AG09309 (cell line): ENCODE measurements around the gene AFF3.

ENCODE experiments used
- DNase-seq: peaks from one replicate; pipeline ENCODE4 v3.0.0-alpha.2; 2010; ENCODE audit warnings: low read depth
- H3K4me3 ChIP-seq: 2 replicates; pipeline ENCODE4 v1.5.1; 2011; ENCODE audit warnings: mild to moderate bottlenecking, low read depth, low read length, moderate library complexity; ENCODE audit not compliant: control insufficient read depth
- CTCF ChIP-seq: IDR thresholded peaks from 2 replicates; pipeline ENCODE4 v1.5.1; 2011; ENCODE audit warnings: mild to moderate bottlenecking, low read depth, low read length, inconsistent platforms; ENCODE audit not compliant: insufficient read depth, control insufficient read depth; ENCODE audit errors: missing control alignments

The AFF3 gene

GRCh38 chr2:99725820-99726219 is 416.6 kb downstream of the AFF3 start:
- TF ChIP-seq CTCF: peak; percentile 49
- no peak for DNase-seq
- no peak overlapping the region for H3K4me3 ChIP-seq

- DNase-seq: no peak
- H3K4me3 ChIP-seq: no peak overlapping the region
- TF ChIP-seq CTCF: no peak
Measured at GRCh38 chr2:99722476-99722875, 419.9 kb downstream of the AFF3 start.

GRCh38 chr2:99719102-99719501 is 423.3 kb downstream of the AFF3 start:
- H3K4me3 ChIP-seq: no peak overlapping the region
- TF ChIP-seq CTCF: no peak
- DNase-seq: no peak

- no peak for DNase-seq
- no peak overlapping the region for H3K4me3 ChIP-seq
- TF ChIP-seq CTCF: no peak
Measured at GRCh38 chr2:99715956-99716355, 426.4 kb downstream of the AFF3 start.

GRCh38 chr2:99714349-99714748 is 428.0 kb downstream of the AFF3 start:
- no peak overlapping the region for H3K4me3 ChIP-seq
- DNase-seq: no peak
- no peak for TF ChIP-seq CTCF

- TF ChIP-seq CTCF: no peak
- no peak for DNase-seq
- no peak overlapping the region for H3K4me3 ChIP-seq
Measured at GRCh38 chr2:99711144-99711543, 431.2 kb downstream of the AFF3 start.

GRCh38 chr2:99710721-99711120 is 431.7 kb downstream of the AFF3 start:
- no peak for DNase-seq
- no peak for TF ChIP-seq CTCF
- H3K4me3 ChIP-seq: no peak overlapping the region
